Subcutaneous abdominal adipose tissue (tissue), 5 donors: Measurements from ENCODE around the gene CASS4.
"Not testable (repeated sequence)": the region's sequence is repeated elsewhere in the genome, so short reads cannot be mapped to it uniquely, and the experiment has no call there.

Experiments used
- H3K27ac ChIP-seq: one replicate; pipeline ENCODE4 v1.7.0; 2013; ENCODE audit warnings: low read depth, mild to moderate bottlenecking, inconsistent platforms, low read length, moderate library complexity
- H3K27me3 ChIP-seq, 5 donors: one replicate each; pipeline ENCODE4 v1.7.0; 2013; ENCODE audit warnings: low read length in 5 of 5, inconsistent platforms in 1 of 5; ENCODE audit not compliant: control insufficient read depth in 5 of 5, insufficient read depth in 4 of 5
- H3K36me3 ChIP-seq, 5 donors: one replicate each; pipeline ENCODE4 v1.7.0; 2013; ENCODE audit warnings: low read length in 5 of 5; ENCODE audit not compliant: control insufficient read depth in 5 of 5, insufficient read depth in 5 of 5
- H3K4me1 ChIP-seq, 5 donors: one replicate each; pipeline ENCODE4 v1.7.0; 2013; ENCODE audit warnings: low read length in 5 of 5, mild to moderate bottlenecking in 3 of 5, moderate library complexity in 1 of 5; ENCODE audit not compliant: control insufficient read depth in 5 of 5, insufficient read depth in 5 of 5
- H3K4me3 ChIP-seq, 5 donors: one replicate each; pipeline ENCODE4 v1.7.0; 2013; ENCODE audit warnings: low read length in 5 of 5, low read depth in 1 of 5
- H3K9ac ChIP-seq, 5 donors: one replicate each; pipeline ENCODE4 v1.7.0; 2013; ENCODE audit warnings: low read length in 5 of 5, mild to moderate bottlenecking in 4 of 5, moderate library complexity in 3 of 5
- H3K9me3 ChIP-seq, 5 donors: one replicate each; pipeline ENCODE4 v1.7.0; 2013; ENCODE audit warnings: low read length in 5 of 5; ENCODE audit not compliant: control insufficient read depth in 5 of 5
- donor health status: healthy.
- donor health status: healthy.
- donor health status: healthy.
- donor health status: healthy.
- donor health status: healthy.

Gene CASS4

GRCh38 chr20:56391596-56392131, 20.4 kb upstream of the CASS4 start:
- peaks cover 7 to 28% (median 23%) of the 10 kb centered on the region in 5 donors for H3K4me1 ChIP-seq
- H3K36me3 ChIP-seq = peaks cover 13 to 18% (median 15%) of the 10 kb centered on the region in 5 donors
- peak overlapping the region in 4 of 5 donors; percentile 68 to 92 (median 86) for H3K9ac ChIP-seq
- H3K9me3 ChIP-seq = no peaks in the 10 kb centered on the region
- H3K27me3 ChIP-seq = no peaks in the 10 kb centered on the region
- peak overlapping the region; percentile 62 to 99 (median 94) for H3K4me3 ChIP-seq
- peak overlapping the region; percentile 88 for H3K27ac ChIP-seq

- H3K4me1 ChIP-seq = peaks cover 7 to 28% (median 23%) of the 10 kb centered on the region in 5 donors
- H3K36me3 ChIP-seq = peaks cover 19 to 24% (median 20%) of the 10 kb centered on the region in 5 donors
- H3K27ac ChIP-seq = peak within 1 kb of the TSS; percentile 88
- no peaks in the 10 kb centered on the region for H3K27me3 ChIP-seq
- peak within 1 kb of the TSS; percentile 68 to 93 (median 91) for H3K9ac ChIP-seq
- no peaks in the 10 kb centered on the region for H3K9me3 ChIP-seq
- peak within 1 kb of the TSS; percentile 81 to 100 (median 98) for H3K4me3 ChIP-seq
These were observed 19.8 kb upstream of the CASS4 start, which contains the start of the genes AURKA and CSTF1 for GRCh38 chr20:56392132-56392880. Gene AURKA, minus strand, starts transcription at chr20:56392215. Its CDS starts 4,018 bp downstream, at chr20:56388197. Gene CSTF1, plus strand, starts transcription at chr20:56392645. Its CDS starts 2,908 bp downstream, at chr20:56395553.

GRCh38 chr20:56392881-56393482, 19.1 kb upstream of the CASS4 start:
- Histone ChIP-seq H3K27me3 (no peaks in the 10 kb centered on the region), H3K36me3 (peaks cover 25 to 31% (median 27%) of the 10 kb centered on the region in 5 donors)

GRCh38 chr20:56393653-56394052, 18.4 kb upstream of the CASS4 start:
- peak overlapping the region; percentile 81 to 100 (median 98) for H3K4me3 ChIP-seq
- H3K27me3 ChIP-seq = no peaks in the 10 kb centered on the region
- H3K27ac ChIP-seq = no peak overlapping the region
- H3K9me3 ChIP-seq = no peaks in the 10 kb centered on the region
- H3K9ac ChIP-seq = peak overlapping the region in 3 of 5 donors; percentile 91 to 93 (median 92)
- peaks cover 27 to 38% (median 34%) of the 10 kb centered on the region in 5 donors for H3K36me3 ChIP-seq
- H3K4me1 ChIP-seq = peaks cover 7 to 28% (median 23%) of the 10 kb centered on the region in 5 donors

More at GRCh38 chr20:56392881-56393482, 19.1 kb upstream of the CASS4 start:
- Histone ChIP-seq H3K27ac (peak overlapping the region; percentile 88), H3K9ac (peak overlapping the region; percentile 65 to 93 (median 91)), H3K9me3 (no peaks in the 10 kb centered on the region), H3K4me3 (peak overlapping the region; percentile 81 to 100 (median 98)), H3K4me1 (peaks cover 7 to 28% (median 23%) of the 10 kb centered on the region in 5 donors)

GRCh38 chr20:56395166-56395565, 16.9 kb upstream of the CASS4 start:
- H3K9ac ChIP-seq = no peak overlapping the region
- no peaks in the 10 kb centered on the region for H3K27me3 ChIP-seq
- H3K36me3 ChIP-seq = peaks cover 41 to 50% (median 42%) of the 10 kb centered on the region in 5 donors
- no peak overlapping the region for H3K4me3 ChIP-seq
- H3K9me3 ChIP-seq = no peaks in the 10 kb centered on the region
- H3K27ac ChIP-seq = no peak overlapping the region
- peaks cover 7 to 28% (median 26%) of the 10 kb centered on the region in 5 donors for H3K4me1 ChIP-seq

GRCh38 chr20:56400001-56400640, 11.9 kb upstream of the CASS4 start:
- H3K4me3 ChIP-seq = no peak overlapping the region
- peaks cover 0 to 4% (median 0%) of the 10 kb centered on the region in 5 donors for H3K4me1 ChIP-seq
- no peak overlapping the region for H3K27ac ChIP-seq
- H3K9me3 ChIP-seq = no peaks in the 10 kb centered on the region
- peaks cover 52 to 78% (median 67%) of the 10 kb centered on the region in 5 donors for H3K36me3 ChIP-seq
- H3K27me3 ChIP-seq = no peaks in the 10 kb centered on the region
- H3K9ac ChIP-seq = no peak overlapping the region

GRCh38 chr20:56403465-56403864, 8.6 kb upstream of the CASS4 start:
- H3K9ac ChIP-seq = no peak overlapping the region
- peaks cover 0 to 7% (median 2%) of the 10 kb centered on the region in 5 donors for H3K4me1 ChIP-seq
- peaks cover 44 to 72% (median 52%) of the 10 kb centered on the region in 5 donors for H3K36me3 ChIP-seq
- H3K27ac ChIP-seq = no peak overlapping the region
- H3K9me3 ChIP-seq = no peaks in the 10 kb centered on the region
- H3K27me3 ChIP-seq = no peaks in the 10 kb centered on the region
- H3K4me3 ChIP-seq = no peak overlapping the region

GRCh38 chr20:56405356-56405755, 6.7 kb upstream of the CASS4 start:
- not testable (repeated sequence) for H3K4me3 ChIP-seq, H3K27me3 ChIP-seq, H3K27ac ChIP-seq, H3K9me3 ChIP-seq, H3K9ac ChIP-seq
- peaks cover 29 to 57% (median 41%) of the 10 kb centered on the region in 5 donors for H3K36me3 ChIP-seq
- H3K4me1 ChIP-seq = peaks cover 0 to 12% (median 5%) of the 10 kb centered on the region in 5 donors

GRCh38 chr20:56406910-56407309, 5.2 kb upstream of the CASS4 start:
- Histone ChIP-seq H3K27me3 (no peaks in the 10 kb centered on the region), H3K4me3 (no peak overlapping the region), H3K4me1 (peaks cover 5 to 23% (median 11%) of the 10 kb centered on the region in 5 donors), H3K36me3 (peaks cover 23 to 49% (median 34%) of the 10 kb centered on the region in 5 donors), H3K27ac (no peak overlapping the region), H3K9ac (no peak overlapping the region), H3K9me3 (no peaks in the 10 kb centered on the region)
